GM18907 (cell line): ENCODE data around the gene EFHC2.
"Not testable (repeated sequence)": the region's sequence is repeated elsewhere in the genome, so short reads cannot be mapped to it uniquely, and the experiment has no call there.

Experiments used
- ATAC-seq: cut with Tn5 transposase; IDR thresholded peaks from one replicate; pipeline ENCODE4 v1.9.1; 2021; ENCODE audit warnings: mild to moderate bottlenecking, moderate library complexity; ENCODE audit not compliant: unreplicated experiment

EFHC2 gene

GRCh38 chrX:44299177-44299576 is 44.3 kb downstream of the EFHC2 start:
- no peak for ATAC-seq

- ATAC-seq = peak; percentile 82
Observed at GRCh38 chrX:44291468-44292092, 51.9 kb downstream of the EFHC2 start.

GRCh38 chrX:44290718-44291117 is 52.8 kb downstream of the EFHC2 start:
- peak; percentile 56 for ATAC-seq

- no peak for ATAC-seq
Observed at GRCh38 chrX:44282753-44283152, 60.7 kb downstream of the EFHC2 start.

- ATAC-seq = no peak
Observed at GRCh38 chrX:44280116-44280515, 63.4 kb downstream of the EFHC2 start.

- ATAC-seq = no peak
Observed at GRCh38 chrX:44274096-44274495, 69.4 kb downstream of the EFHC2 start.

- no peak for ATAC-seq
Observed at GRCh38 chrX:44267861-44268260, 75.6 kb downstream of the EFHC2 start.

GRCh38 chrX:44267116-44267515 is 76.4 kb downstream of the EFHC2 start:
- ATAC-seq = no peak

- ATAC-seq = no peak
Observed at GRCh38 chrX:44265559-44265958, 77.9 kb downstream of the EFHC2 start.

- no peak for ATAC-seq
Observed at GRCh38 chrX:44264936-44265335, 78.5 kb downstream of the EFHC2 start.

GRCh38 chrX:44261286-44261685 is 82.2 kb downstream of the EFHC2 start:
- ATAC-seq = no peak

- ATAC-seq = no peak
Observed at GRCh38 chrX:44260609-44261008, 82.9 kb downstream of the EFHC2 start.

GRCh38 chrX:44255742-44256141 is 87.7 kb downstream of the EFHC2 start:
- ATAC-seq = not testable (repeated sequence)

- ATAC-seq = peak; percentile 28
Observed at GRCh38 chrX:44253575-44253942, 89.9 kb downstream of the EFHC2 start.

- peak; percentile 88 for ATAC-seq
Observed at GRCh38 chrX:44252688-44253574, 90.5 kb downstream of the EFHC2 start.

GRCh38 chrX:44247468-44247867 is 96.0 kb downstream of the EFHC2 start:
- no peak for ATAC-seq

GRCh38 chrX:44246826-44247225 is 96.6 kb downstream of the EFHC2 start:
- no peak for ATAC-seq

GRCh38 chrX:44245733-44246132 is 97.7 kb downstream of the EFHC2 start:
- ATAC-seq = no peak

GRCh38 chrX:44244008-44244407 is 99.5 kb downstream of the EFHC2 start:
- no peak for ATAC-seq

- no peak for ATAC-seq
Observed at GRCh38 chrX:44241546-44241945, 101.9 kb downstream of the EFHC2 start.

- ATAC-seq = no peak
Observed at GRCh38 chrX:44240036-44240435, 103.4 kb downstream of the EFHC2 start.

GRCh38 chrX:44239036-44239435 is 104.4 kb downstream of the EFHC2 start:
- no peak for ATAC-seq
